22Rv1 (cell line): ENCODE data around the gene EML4.

Experiments used
- H3K27ac ChIP-seq: fragments of 450-650 bp; 2 replicates; pipeline ENCODE4 v1.5.1; 2017
- ZFX ChIP-seq: fragments of 450-650 bp; IDR thresholded peaks from 2 replicates; pipeline ENCODE4 v1.6.1; 2017; ENCODE audit warnings: antibody characterized with exemption, borderline replicate concordance
- TF ChIP-seq, protein P1 (sequence below): fragments of 450-650 bp; IDR thresholded peaks from 2 replicates; pipeline ENCODE4 v1.5.1; 2017; ENCODE audit warnings: mild to moderate bottlenecking

The EML4 gene

DNA sequence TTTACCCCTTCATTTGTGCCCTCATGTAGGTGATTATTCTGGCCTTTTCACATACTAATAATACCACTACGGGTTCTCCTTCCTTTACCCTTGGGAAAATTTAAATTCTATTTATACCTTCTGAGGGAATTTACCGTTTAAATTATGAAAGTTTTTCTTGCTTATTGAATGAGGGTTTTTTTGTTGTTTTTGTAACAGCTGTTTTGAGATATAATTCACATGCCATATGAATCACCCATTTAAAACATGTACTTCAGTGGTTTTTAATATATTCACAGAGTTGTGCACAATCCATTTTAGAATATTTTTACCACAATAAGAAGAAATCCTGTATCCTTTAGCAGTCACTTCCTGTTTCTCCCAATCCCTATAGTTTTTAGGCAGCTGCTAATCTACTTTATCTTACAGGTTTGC is 54.7 kb downstream of the EML4 start:
- TF ChIP-seq, protein P1, sequence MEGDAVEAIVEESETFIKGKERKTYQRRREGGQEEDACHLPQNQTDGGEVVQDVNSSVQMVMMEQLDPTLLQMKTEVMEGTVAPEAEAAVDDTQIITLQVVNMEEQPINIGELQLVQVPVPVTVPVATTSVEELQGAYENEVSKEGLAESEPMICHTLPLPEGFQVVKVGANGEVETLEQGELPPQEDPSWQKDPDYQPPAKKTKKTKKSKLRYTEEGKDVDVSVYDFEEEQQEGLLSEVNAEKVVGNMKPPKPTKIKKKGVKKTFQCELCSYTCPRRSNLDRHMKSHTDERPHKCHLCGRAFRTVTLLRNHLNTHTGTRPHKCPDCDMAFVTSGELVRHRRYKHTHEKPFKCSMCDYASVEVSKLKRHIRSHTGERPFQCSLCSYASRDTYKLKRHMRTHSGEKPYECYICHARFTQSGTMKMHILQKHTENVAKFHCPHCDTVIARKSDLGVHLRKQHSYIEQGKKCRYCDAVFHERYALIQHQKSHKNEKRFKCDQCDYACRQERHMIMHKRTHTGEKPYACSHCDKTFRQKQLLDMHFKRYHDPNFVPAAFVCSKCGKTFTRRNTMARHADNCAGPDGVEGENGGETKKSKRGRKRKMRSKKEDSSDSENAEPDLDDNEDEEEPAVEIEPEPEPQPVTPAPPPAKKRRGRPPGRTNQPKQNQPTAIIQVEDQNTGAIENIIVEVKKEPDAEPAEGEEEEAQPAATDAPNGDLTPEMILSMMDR, result no peak
- H3K27ac ChIP-seq, result no peak overlapping the region

DNA sequence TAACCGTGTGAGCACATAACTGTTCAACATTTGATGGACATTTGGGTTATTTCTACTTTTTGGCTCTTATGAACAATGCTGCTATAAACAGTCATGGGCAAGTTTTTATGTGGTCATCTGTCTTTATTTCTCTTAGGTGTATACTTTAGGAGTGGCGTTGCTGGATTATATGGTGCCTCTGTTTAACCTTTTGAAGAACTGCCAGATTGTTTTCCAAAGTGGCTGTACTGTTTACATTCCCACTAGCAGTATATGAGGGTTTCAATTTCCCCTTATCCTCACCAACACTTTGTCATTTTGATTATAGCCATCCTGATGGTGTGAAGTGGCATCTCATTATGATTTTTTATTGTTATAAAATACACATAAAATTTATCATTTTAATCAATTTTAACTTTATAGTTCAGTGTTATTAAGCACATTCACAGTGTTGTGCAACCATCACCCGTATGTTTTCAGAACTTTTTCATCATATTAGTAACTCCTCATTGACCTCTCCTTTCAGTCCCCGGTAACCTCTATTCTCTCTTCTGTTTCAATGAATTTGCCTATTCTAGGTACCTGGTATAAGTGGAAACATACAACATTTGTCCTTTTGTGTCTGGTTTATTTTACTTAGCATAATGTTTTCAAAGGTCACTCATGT is 55.4 kb downstream of the EML4 start:
- no peak overlapping the region for H3K27ac ChIP-seq
- TF ChIP-seq, protein P1, result no peak
- TF ChIP-seq ZFX, result no peak

DNA sequence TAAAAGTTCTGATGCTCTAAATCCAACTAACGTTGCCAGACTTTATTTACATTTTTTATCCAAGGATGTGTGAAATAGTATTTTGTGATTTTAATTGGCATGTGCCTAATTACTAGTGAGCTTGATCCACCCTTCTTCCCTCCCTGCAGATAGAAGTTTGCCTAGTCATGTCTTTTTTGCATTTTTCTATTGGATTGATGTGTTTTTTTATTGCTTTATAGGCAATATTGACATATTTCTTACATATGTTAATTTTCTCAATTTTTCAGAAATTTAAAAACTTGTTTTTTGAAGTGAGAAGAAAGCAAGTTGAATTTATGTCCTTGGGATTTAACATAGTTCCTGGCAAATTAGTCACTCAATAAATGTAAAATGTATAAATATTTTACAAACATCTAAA is 56.4 kb downstream of the EML4 start:
- H3K27ac ChIP-seq, result no peak overlapping the region
- no peak for TF ChIP-seq ZFX
- TF ChIP-seq, protein P1, result no peak

DNA sequence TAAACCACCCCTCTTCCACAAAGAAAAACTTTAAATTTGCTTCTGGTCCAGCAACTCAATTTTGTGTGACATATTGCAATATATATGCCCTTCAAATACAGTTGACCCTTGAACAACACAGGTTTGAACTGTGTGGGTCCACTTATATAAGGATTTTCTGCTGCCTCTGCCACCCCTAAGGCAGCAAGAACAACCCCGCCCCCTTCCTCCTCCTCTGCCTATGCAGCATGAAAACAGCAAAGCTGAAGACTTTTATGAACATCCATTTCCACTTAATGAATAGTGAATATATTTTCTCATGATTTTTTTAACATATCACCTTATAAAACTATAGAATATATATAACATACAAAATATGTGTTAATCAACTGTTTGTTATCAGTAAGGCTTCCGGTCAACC is 58.3 kb downstream of the EML4 start:
- H3K27ac ChIP-seq, result no peak overlapping the region
- TF ChIP-seq, protein P1, result no peak
- TF ChIP-seq ZFX, result no peak

DNA sequence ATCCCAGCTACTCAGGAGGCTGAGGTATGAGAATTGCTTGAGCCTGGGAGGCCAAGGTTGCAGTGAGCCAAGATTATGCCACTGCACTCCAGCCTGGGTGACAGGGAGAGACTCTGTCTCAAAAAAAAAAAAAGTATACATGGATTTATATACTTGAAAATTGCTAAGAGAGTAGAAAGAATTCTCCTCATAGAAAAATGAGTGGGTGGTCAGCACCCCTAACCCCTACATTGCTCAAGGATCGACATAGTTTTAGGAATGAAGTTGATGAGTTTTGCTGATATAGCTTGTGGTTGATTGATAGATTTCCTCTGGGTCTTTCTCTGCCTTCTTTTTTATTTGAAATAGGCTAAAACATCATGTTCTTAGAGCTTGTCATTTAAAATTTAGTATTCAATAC is 58.9 kb downstream of the EML4 start:
- TF ChIP-seq ZFX, result no peak
- TF ChIP-seq, protein P1, result no peak
- no peak overlapping the region for H3K27ac ChIP-seq

DNA sequence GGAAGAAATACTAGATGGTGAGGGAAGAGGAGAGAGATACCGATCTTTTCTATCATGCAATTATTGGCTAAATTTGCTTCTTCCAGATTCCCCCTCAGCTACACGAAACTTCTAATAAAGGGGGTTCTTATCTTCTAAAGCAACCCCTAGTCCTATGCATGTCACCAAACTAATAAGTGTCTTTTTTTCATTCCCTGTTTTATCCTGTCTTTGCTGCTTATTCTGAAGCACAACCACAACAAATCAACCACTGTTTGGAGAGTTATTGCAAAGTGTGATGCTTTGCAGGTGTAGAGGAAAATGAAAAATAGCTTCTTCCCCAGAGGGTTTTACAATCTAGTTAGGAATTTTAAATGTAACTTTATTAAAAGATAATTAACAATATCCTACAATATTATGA is 60.8 kb downstream of the EML4 start:
- no peak overlapping the region for H3K27ac ChIP-seq
- TF ChIP-seq, protein P1, result no peak
- TF ChIP-seq ZFX, result no peak

DNA sequence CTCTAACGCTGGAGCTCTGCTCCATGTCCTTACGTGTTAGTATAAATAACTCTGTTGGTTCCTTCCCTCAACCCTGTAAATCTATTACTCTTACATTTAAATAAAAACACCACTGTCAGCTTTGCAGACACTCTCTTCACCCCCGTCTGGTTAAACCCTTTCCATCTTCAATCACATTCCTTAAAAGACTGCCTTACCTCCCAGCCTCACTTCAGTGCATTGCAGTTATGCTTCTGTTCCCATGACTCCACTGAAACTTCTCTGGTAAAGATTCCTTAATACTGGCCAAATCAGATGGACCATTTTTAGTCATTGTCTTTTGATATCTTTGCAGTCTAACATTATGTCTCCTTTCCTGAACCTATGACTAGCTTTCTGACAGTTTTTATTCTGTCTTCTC is 61.7 kb downstream of the EML4 start:
- no peak overlapping the region for H3K27ac ChIP-seq
- no peak for TF ChIP-seq ZFX
- TF ChIP-seq, protein P1, result no peak
